ENCODE results near the gene CLCF1. TPM values are rescaled to one million over a fixed set of nuclear protein-coding genes. Genes with fewer than 3 reads are reported as not detected.

Gene CLCF1
- total and polyA plus RNA-seq, 10 of the 15 experiments (the other 5 are each of a cell fraction or from before 2014, with no cell fraction given): 0.16 to 2.1 (median 0.63) TPM; not detected in 1

DNA sequence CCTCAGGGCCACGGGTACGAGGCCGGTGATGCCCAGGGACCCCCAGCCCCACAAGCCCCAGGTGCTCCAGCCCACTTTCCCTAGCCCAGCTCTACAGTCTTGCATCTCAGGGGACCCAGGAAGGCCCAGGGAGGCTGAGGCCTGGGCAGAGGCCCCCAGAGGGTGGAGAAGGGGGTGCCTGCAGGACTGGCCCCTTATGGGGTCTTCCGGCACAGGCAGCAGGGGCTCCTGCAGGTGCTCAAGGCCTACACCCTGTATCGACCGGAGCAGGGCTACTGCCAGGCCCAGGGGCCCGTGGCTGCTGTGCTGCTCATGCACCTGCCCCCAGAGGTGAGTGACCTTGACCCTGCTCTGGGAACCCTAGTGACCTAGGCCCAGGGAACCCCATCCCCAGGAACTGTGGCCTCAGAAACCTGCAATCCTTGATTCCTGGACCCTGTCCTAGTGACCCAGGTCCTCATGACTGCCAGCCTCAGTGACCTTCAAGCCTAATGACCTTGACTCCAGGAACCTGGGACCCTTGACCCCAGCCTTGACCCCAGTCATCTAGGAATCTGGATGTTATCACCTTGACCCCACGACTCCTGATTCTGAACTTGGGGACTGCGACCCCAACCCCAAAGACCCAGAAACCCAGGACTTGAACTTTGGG lies 32.4 kb upstream of the CLCF1 start:
- peak overlapping the region; percentile 69 for H3K4me2 ChIP-seq (ENCODE audit: control insufficient read depth, insufficient read depth)
- ChIA-PET POLR2A (interaction anchor here (0.5 to 7.3 kb wide), 8 partner anchors 13 to 80 kb away, joined by 3 to 112 read pairs (median 34); partner anchors contain the start of genes AIP, POLD4, PTPRCAP and TMEM134), SMC1A (ENCODE audit: uncharacterized antibody, unreplicated experiment) (interaction anchor here (5.7 kb wide), 1 partner anchor 32 kb away, joined by 46 read pairs; the partner anchor contains the start of gene PTPRCAP), CTCF (interaction anchor here (1.2 to 4.9 kb wide), 3 partner anchors 32 to 54 kb away, joined by 3 to 53 read pairs (median 9); partner anchors contain the start of genes CORO1B and PTPRCAP), RAD21 (ENCODE audit: unreplicated experiment) (interaction anchor here (0.6 to 6.4 kb wide), 2 partner anchors 15 to 31 kb away, joined by 3 to 112 read pairs; partner anchors contain the start of gene PTPRCAP)
- no peak overlapping the region for H2AFZ ChIP-seq (ENCODE audit: control insufficient read depth, low read depth, low read length)
- ATAC-seq (no peak), FAIRE-seq (no peak), DNase-seq (ENCODE audit: low read depth, low spot score) (no peak)
- peak overlapping the region; percentile 48 for H3K27ac ChIP-seq (ENCODE audit: control insufficient read depth, insufficient read depth)
- BruUV-seq (replicated peaks): no TSS peak
- H3K4me1 ChIP-seq (ENCODE audit: control insufficient read depth, insufficient read depth, low read length): peaks cover 68% of the 10 kb centered on the region
- H3K9ac ChIP-seq (ENCODE audit: control insufficient read depth, insufficient read depth, low read length): peak overlapping the region; percentile 91; the same call in 1 of the 2 replicates
- peaks cover 41% of the 10 kb centered on the region for H3K79me2 ChIP-seq (ENCODE audit: control insufficient read depth, insufficient read depth, low read length)
- intact Hi-C loops (cut with micrococcal nuclease; ENCODE audit: unreplicated experiment) (no loop called here), in situ Hi-C loops (cut with MboI) (no loop called here)
- no peaks in the 10 kb centered on the region for H3K27me3 ChIP-seq (replicated peaks in 1 of 2; ENCODE audit: control insufficient read depth in 2 of 2, insufficient read depth in 2 of 2, low read length in 1 of 2)
- peaks cover 0 to 2% of the 10 kb centered on the region in 2 experiments; a peak in 1 of 4 replicates for H3K36me3 ChIP-seq (ENCODE audit: control insufficient read depth in 2 of 2, insufficient read depth in 2 of 2, low read length in 1 of 2)
- no peak for TF ChIP-seq TCF12 (IDR thresholded peaks at IDR 0.05; ENCODE audit: low read depth, low read length)
- TF ChIP-seq RBBP5 (conservative IDR thresholded peaks at IDR 0.05): no peak
- no peak for TF ChIP-seq NFYB (IDR thresholded peaks at IDR 0.05; ENCODE audit: insufficient read depth, low read depth, low read length)
- TF ChIP-seq NR2F1 (conservative IDR thresholded peaks at IDR 0.05): peak; percentile 82; the same call in 1 of the 2 replicates
- TF ChIP-seq, protein P1, sequence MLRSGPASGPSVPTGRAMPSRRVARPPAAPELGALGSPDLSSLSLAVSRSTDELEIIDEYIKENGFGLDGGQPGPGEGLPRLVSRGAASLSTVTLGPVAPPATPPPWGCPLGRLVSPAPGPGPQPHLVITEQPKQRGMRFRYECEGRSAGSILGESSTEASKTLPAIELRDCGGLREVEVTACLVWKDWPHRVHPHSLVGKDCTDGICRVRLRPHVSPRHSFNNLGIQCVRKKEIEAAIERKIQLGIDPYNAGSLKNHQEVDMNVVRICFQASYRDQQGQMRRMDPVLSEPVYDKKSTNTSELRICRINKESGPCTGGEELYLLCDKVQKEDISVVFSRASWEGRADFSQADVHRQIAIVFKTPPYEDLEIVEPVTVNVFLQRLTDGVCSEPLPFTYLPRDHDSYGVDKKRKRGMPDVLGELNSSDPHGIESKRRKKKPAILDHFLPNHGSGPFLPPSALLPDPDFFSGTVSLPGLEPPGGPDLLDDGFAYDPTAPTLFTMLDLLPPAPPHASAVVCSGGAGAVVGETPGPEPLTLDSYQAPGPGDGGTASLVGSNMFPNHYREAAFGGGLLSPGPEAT (IDR thresholded peaks at IDR 0.05; ENCODE audit: low read depth): no peak
- no peak for TF ChIP-seq ZNF274 (IDR thresholded peaks at IDR 0.05; ENCODE audit: insufficient read depth, insufficient read length)
- no peak for TF ChIP-seq CHD2 (IDR thresholded peaks at IDR 0.05; ENCODE audit: borderline replicate concordance, low read depth, low read length)
- no peak for TF ChIP-seq ZBED1 (IDR thresholded peaks at IDR 0.05; ENCODE audit: borderline replicate concordance)
- no peaks in the 10 kb centered on the region; the same call in 1 of the 2 replicates for H4K20me1 ChIP-seq (ENCODE audit: control insufficient read depth, insufficient read depth)
- H3K4me3 ChIP-seq: peak overlapping the region; percentile 82; the same call in 1 of the 2 replicates
- no peaks in the 10 kb centered on the region; the same call in 2 of the 3 replicates for H3K9me3 ChIP-seq (replicated peaks; ENCODE audit: control insufficient read depth, insufficient read depth, low read length)
- 97% methylated on average over 9 of the region's 9 CpGs for WGBS (ENCODE audit: insufficient coverage, insufficient replicate concordance, low lambda C conversion rate, missing lambda C conversion rate)
